GM12873 (cell line): Measurements from ENCODE around the gene SUPT3H.

Source experiments
- TF ChIP-seq, protein P1 (sequence below): IDR thresholded peaks from 2 replicates; pipeline ENCODE4 v1.5.1; 2012; ENCODE audit warnings: low read depth, mild to moderate bottlenecking, moderate library complexity, low read length, control low read depth; ENCODE audit not compliant: insufficient read depth; ENCODE audit errors: missing control alignments

The SUPT3H gene

GRCh38 chr6:44785130-44785529 is 592.6 kb downstream of the SUPT3H start:
- TF ChIP-seq, protein P1, sequence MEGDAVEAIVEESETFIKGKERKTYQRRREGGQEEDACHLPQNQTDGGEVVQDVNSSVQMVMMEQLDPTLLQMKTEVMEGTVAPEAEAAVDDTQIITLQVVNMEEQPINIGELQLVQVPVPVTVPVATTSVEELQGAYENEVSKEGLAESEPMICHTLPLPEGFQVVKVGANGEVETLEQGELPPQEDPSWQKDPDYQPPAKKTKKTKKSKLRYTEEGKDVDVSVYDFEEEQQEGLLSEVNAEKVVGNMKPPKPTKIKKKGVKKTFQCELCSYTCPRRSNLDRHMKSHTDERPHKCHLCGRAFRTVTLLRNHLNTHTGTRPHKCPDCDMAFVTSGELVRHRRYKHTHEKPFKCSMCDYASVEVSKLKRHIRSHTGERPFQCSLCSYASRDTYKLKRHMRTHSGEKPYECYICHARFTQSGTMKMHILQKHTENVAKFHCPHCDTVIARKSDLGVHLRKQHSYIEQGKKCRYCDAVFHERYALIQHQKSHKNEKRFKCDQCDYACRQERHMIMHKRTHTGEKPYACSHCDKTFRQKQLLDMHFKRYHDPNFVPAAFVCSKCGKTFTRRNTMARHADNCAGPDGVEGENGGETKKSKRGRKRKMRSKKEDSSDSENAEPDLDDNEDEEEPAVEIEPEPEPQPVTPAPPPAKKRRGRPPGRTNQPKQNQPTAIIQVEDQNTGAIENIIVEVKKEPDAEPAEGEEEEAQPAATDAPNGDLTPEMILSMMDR: no peak

- TF ChIP-seq, protein P1: no peak
These were observed 593.5 kb downstream of the SUPT3H start for GRCh38 chr6:44784195-44784594.

GRCh38 chr6:44782892-44783291 is 594.8 kb downstream of the SUPT3H start:
- TF ChIP-seq, protein P1: no peak

- TF ChIP-seq, protein P1: no peak
These were observed 595.7 kb downstream of the SUPT3H start for GRCh38 chr6:44781912-44782597.

DNA sequence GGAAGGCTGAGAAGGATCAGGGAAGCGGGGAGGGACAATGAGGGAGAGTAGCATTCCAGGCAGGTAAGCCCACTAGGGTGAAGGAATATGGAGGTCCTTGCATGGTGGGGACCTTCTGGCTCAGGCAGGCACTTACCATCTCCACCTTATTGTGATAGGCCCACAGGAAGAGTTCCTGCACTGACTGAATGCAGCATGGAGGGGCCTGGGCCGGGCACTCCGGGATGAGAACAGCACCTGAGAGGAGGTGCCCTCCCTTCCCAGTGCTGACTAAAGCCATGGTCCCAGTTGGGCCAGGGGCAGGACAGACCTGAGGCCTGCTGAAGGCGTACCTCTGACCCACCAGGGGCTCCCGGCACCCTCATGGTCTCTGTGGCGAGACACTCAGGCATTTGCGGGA is 597.6 kb downstream of the SUPT3H start:
- TF ChIP-seq, protein P1: no peak

DNA sequence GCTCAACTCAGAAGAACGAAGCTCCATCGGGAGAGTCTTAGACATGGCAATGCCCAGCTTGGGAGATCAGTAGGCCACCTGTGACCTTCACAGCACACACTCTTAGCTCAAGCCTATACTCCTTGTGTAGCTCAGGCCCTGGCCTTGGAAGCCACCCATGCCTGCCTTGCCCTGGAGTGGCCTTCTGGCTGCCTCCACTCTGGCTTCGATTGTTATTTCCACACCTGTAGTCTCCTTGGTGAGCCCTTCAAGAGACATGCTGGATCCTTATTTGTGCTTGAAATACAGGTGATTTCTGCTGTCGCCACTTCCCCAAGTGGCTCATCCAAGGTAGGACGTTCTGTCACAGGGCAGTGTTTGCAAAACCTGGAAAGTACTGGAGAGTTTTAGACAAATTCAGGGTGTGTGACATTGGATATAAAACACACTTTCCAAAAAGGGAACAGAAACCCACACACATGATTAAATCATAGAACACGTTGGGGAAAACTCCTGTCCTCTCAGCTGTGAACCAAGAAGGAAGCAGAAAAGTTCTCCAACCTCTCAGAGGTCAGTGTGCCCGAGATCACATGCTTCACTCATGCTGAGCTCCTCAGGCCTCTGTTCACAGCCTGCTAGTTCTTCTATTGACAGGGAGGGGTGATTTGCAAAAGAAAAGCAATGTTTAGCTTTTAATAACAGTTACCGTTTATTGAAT is 598.5 kb downstream of the SUPT3H start:
- TF ChIP-seq, protein P1: no peak
